ENCODE measurements around the gene SH3PXD2A. TPM values are rescaled to one million over a fixed set of nuclear protein-coding genes. Genes with fewer than 3 reads are reported as not detected.
A peak's percentile ranks its signal among the peaks of the same experiment; 100 is the strongest.

SH3PXD2A gene
- total and polyA plus RNA-seq, 8 donors = 3.9 to 16.4 (median 8.0) TPM

DNA sequence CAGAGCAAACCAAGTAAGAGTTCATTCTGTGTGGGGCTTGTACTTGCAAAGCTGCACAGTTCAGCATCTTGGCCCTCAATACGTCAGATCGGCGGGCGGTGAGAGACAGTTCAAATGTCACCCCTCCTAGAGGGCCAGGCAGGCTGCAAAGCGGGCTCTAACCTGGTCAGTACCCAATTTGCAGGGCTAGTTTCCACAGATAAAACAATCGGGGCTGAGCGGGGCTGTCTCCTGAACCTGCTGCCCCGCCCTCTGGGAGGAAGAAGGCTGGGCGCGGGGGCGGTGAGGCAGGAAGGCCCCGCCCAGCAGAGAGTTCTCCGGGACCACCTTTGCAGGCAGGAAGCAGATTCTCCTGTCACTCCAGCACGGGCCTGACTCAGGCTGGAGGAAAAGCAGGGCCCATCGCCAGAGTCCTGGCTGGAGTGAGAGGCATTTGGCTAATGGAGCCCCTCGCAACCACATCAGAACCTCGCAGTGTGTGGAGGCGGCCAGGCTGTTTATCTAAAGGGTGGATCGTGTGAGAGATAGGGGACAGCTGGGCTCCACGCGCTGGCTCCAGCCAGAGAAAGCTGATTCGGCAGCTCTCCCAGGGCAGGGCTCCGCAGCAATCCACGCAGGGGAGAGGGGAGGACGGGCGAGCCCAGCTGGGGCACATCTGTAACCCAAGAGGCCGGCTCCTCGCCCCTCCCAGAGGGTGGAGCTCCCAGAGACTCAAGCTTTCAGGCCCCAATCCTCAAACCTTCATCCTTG, 83.1 kb downstream of the SH3PXD2A start:
- TF ChIP-seq, protein P1, sequence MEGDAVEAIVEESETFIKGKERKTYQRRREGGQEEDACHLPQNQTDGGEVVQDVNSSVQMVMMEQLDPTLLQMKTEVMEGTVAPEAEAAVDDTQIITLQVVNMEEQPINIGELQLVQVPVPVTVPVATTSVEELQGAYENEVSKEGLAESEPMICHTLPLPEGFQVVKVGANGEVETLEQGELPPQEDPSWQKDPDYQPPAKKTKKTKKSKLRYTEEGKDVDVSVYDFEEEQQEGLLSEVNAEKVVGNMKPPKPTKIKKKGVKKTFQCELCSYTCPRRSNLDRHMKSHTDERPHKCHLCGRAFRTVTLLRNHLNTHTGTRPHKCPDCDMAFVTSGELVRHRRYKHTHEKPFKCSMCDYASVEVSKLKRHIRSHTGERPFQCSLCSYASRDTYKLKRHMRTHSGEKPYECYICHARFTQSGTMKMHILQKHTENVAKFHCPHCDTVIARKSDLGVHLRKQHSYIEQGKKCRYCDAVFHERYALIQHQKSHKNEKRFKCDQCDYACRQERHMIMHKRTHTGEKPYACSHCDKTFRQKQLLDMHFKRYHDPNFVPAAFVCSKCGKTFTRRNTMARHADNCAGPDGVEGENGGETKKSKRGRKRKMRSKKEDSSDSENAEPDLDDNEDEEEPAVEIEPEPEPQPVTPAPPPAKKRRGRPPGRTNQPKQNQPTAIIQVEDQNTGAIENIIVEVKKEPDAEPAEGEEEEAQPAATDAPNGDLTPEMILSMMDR (IDR thresholded peaks at IDR 0.05) = no peak
- 17 to 25% methylated on average over 27 to 28 of the region's 28 CpGs for WGBS, 2 donors
- FAIRE-seq = no peak
- no peaks in the 10 kb centered on the region for H3K9me3 ChIP-seq
- peak overlapping the region in 3 of 4 donors; percentile 1 to 44 (median 13) for H3K27ac ChIP-seq
- peak overlapping the region; percentile 1 to 46 (median 20) for H3K4me3 ChIP-seq
- intact Hi-C loops (cut with DNase I) = no loop called here
- H3K4me1 ChIP-seq = peaks cover 0 to 4% (median 3%) of the 10 kb centered on the region in 3 donors
- no peaks in the 10 kb centered on the region for H3K27me3 ChIP-seq
- no peaks in the 10 kb centered on the region for H3K36me3 ChIP-seq
- DNase-seq = peak; percentile 38 to 78 (median 52)
- ATAC-seq = peak; percentile 78 to 88 (median 86)

DNA sequence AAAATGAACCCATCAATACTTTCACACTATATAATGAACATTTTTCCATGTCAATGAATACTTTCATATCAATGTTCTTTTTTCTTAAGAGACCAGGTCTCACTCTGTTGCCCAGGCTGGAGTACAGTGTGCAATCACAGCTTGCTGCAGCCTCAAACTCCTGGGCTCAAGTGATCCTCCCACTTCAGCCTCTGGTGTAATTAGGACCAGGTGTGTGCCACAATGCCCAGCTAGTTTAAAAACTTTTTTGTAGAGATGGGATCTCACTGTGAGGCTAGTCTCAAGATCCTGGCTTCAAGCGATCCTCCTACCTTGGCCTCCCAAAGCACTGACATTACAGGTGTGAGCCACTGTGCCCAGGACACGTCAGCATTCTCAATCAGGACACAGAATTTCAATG, 85.2 kb downstream of the SH3PXD2A start:
- no peak for DNase-seq
- TF ChIP-seq, protein P1 (IDR thresholded peaks at IDR 0.05) = no peak
- Histone ChIP-seq H3K27ac (no peak overlapping the region), H3K36me3 (no peaks in the 10 kb centered on the region), H3K9me3 (no peaks in the 10 kb centered on the region), H3K4me3 (no peak overlapping the region), H3K4me1 (peaks cover 0 to 4% (median 3%) of the 10 kb centered on the region in 3 donors), H3K27me3 (no peaks in the 10 kb centered on the region)
- intact Hi-C loops (cut with DNase I) = no loop called here
- no peak for FAIRE-seq
- ATAC-seq = no peak
- WGBS, 2 donors = 92% methylated on average over 2 of the region's 2 CpGs

DNA sequence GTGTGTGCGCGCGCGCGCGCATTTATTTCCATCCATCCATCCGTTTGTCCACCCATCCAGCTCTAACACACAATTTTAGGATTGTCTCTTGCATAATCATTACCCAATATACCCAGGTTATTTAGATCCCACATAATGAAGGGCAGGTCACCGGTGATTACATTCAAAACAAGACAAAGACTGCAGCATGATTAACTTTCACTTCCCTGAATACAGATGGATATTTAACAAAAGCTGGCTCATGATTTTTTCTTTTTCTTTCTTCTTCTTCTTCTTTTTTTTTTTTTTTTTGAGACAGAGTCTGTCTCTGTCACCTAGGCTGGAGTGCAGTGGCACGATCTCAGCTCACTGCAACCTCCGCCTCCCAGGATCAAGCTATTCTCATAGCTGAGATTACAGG, 86.2 kb downstream of the SH3PXD2A start:
- FAIRE-seq (no peak), DNase-seq (no peak), ATAC-seq (no peak)
- H3K4me1 ChIP-seq = peaks cover 0 to 4% (median 3%) of the 10 kb centered on the region in 3 donors
- no peaks in the 10 kb centered on the region for H3K27me3 ChIP-seq
- intact Hi-C loops (cut with DNase I) = no loop called here
- no peak overlapping the region for H3K4me3 ChIP-seq
- 94 to 96% methylated on average over 10 of the region's 10 CpGs for WGBS, 2 donors
- H3K9me3 ChIP-seq = no peaks in the 10 kb centered on the region
- TF ChIP-seq, protein P1 (IDR thresholded peaks at IDR 0.05) = no peak
- H3K27ac ChIP-seq = no peak overlapping the region
- no peaks in the 10 kb centered on the region for H3K36me3 ChIP-seq

DNA sequence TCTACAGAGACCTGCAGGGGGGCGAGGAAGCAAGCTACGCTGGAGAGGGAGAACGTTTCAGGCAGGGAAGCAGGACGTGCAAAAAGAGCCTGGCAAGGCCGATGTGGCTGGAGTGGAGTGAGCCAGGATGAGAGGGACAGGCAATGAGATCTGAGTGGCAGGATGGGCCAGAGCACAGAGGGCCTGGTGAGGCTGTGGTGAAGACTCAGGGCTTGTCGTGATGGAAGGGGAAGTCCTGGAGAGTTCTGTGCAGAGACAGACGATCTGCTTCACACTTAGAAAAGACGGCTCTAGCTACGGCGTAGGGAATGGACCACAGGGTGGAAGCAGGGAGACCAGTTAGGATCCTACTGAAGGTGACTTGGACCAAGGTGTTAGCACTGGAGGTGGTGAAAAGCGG, 87.0 kb downstream of the SH3PXD2A start:
- intact Hi-C loops (cut with DNase I) = no loop called here
- WGBS, 2 donors = 83 to 91% methylated on average over 11 of the region's 11 CpGs

More for the DNA sequence above, 87.0 kb downstream of the SH3PXD2A start:
- Histone ChIP-seq H3K4me3 (no peak overlapping the region), H3K4me1 (peaks cover 0 to 4% (median 3%) of the 10 kb centered on the region in 3 donors), H3K9me3 (no peaks in the 10 kb centered on the region), H3K27me3 (no peaks in the 10 kb centered on the region), H3K27ac (no peak overlapping the region), H3K36me3 (no peaks in the 10 kb centered on the region)
- ATAC-seq (no peak), DNase-seq (no peak), FAIRE-seq (no peak)
- TF ChIP-seq, protein P1 (IDR thresholded peaks at IDR 0.05) = no peak

Measured in pancreas (tissue), 10 donors.